ENCODE measurements around the gene TRPM3. TPM values are rescaled to one million over a fixed set of nuclear protein-coding genes. Genes with fewer than 3 reads are reported as not detected.

The TRPM3 gene
- total RNA-seq, 1 donor from 2014 or later = 0.25 TPM

GRCh38 chr9:71025728-71026127 lies 95.7 kb downstream of the TRPM3 start:
- intact Hi-C loops (cut with DNase I) = no loop called here
- Histone ChIP-seq H3K9me3 (no peaks in the 10 kb centered on the region), H3K4me3 (no peak overlapping the region), H3K27me3 (no peaks in the 10 kb centered on the region), H3K4me1 (no peaks in the 10 kb centered on the region), H3K27ac (no peak overlapping the region), H3K36me3 (no peaks in the 10 kb centered on the region)
- no peak for TF ChIP-seq POLR2A (IDR thresholded peaks at IDR 0.05)
- TF ChIP-seq POLR2AphosphoS5 (IDR thresholded peaks at IDR 0.05; ENCODE audit: insufficient read depth in 1 of 2, low read depth in 1 of 2) = no peak
- no peak for TF ChIP-seq CTCF (IDR thresholded peaks at IDR 0.05)
- no peak for DNase-seq (ENCODE audit: extremely low spot score in 2 of 2)

- no peak overlapping the region for H3K4me3 ChIP-seq
- no peak overlapping the region for H3K27ac ChIP-seq
- H3K36me3 ChIP-seq = no peaks in the 10 kb centered on the region
- intact Hi-C loops (cut with DNase I) = no loop called here
- H3K27me3 ChIP-seq = no peaks in the 10 kb centered on the region
- no peaks in the 10 kb centered on the region for H3K9me3 ChIP-seq
- no peaks in the 10 kb centered on the region for H3K4me1 ChIP-seq
- TF ChIP-seq POLR2AphosphoS5 (IDR thresholded peaks at IDR 0.05; ENCODE audit: insufficient read depth in 1 of 2, low read depth in 1 of 2) (no peak), POLR2A (IDR thresholded peaks at IDR 0.05) (no peak), CTCF (IDR thresholded peaks at IDR 0.05) (no peak)
- DNase-seq (ENCODE audit: extremely low spot score in 2 of 2) = no peak
These were observed 96.2 kb downstream of the TRPM3 start for GRCh38 chr9:71025201-71025600.

GRCh38 chr9:71010258-71010657 lies 111.2 kb downstream of the TRPM3 start:
- no peak overlapping the region for H3K4me3 ChIP-seq
- TF ChIP-seq POLR2AphosphoS5 (IDR thresholded peaks at IDR 0.05; ENCODE audit: insufficient read depth in 1 of 2, low read depth in 1 of 2) = no peak
- no peak for TF ChIP-seq POLR2A (IDR thresholded peaks at IDR 0.05)
- no peak for TF ChIP-seq CTCF (IDR thresholded peaks at IDR 0.05)
- H3K4me1 ChIP-seq = no peaks in the 10 kb centered on the region
- H3K36me3 ChIP-seq = no peaks in the 10 kb centered on the region
- H3K27me3 ChIP-seq = no peaks in the 10 kb centered on the region
- H3K27ac ChIP-seq = no peak overlapping the region
- intact Hi-C loops (cut with DNase I) = no loop called here
- DNase-seq (ENCODE audit: extremely low spot score in 2 of 2) = no peak
- H3K9me3 ChIP-seq = peaks cover 2% of the 10 kb centered on the region

- intact Hi-C loops (cut with DNase I) = no loop called here
- peaks cover 9% of the 10 kb centered on the region for H3K9me3 ChIP-seq
- H3K36me3 ChIP-seq = no peaks in the 10 kb centered on the region
- H3K4me1 ChIP-seq = no peaks in the 10 kb centered on the region
- no peak for DNase-seq (ENCODE audit: extremely low spot score in 2 of 2)
- no peaks in the 10 kb centered on the region for H3K27me3 ChIP-seq
- no peak for TF ChIP-seq CTCF (IDR thresholded peaks at IDR 0.05)
- no peak for TF ChIP-seq POLR2A (IDR thresholded peaks at IDR 0.05)
- no peak for TF ChIP-seq POLR2AphosphoS5 (IDR thresholded peaks at IDR 0.05; ENCODE audit: insufficient read depth in 1 of 2, low read depth in 1 of 2)
- H3K4me3 ChIP-seq = no peak overlapping the region
- no peak overlapping the region for H3K27ac ChIP-seq
These were observed 116.0 kb downstream of the TRPM3 start for GRCh38 chr9:71005456-71005855.

GRCh38 chr9:71004196-71004595 lies 117.2 kb downstream of the TRPM3 start:
- H3K4me3 ChIP-seq = no peak overlapping the region

More at GRCh38 chr9:71004196-71004595, 117.2 kb downstream of the TRPM3 start:
- H3K4me1 ChIP-seq = no peaks in the 10 kb centered on the region
- no peaks in the 10 kb centered on the region for H3K27me3 ChIP-seq
- no peaks in the 10 kb centered on the region for H3K36me3 ChIP-seq
- intact Hi-C loops (cut with DNase I) = no loop called here
- H3K27ac ChIP-seq = no peak overlapping the region
- TF ChIP-seq CTCF (IDR thresholded peaks at IDR 0.05) (no peak), POLR2A (IDR thresholded peaks at IDR 0.05) (no peak), POLR2AphosphoS5 (IDR thresholded peaks at IDR 0.05; ENCODE audit: insufficient read depth in 1 of 2, low read depth in 1 of 2) (no peak)
- H3K9me3 ChIP-seq = peaks cover 9% of the 10 kb centered on the region
- no peak for DNase-seq (ENCODE audit: extremely low spot score in 2 of 2)

All from vagina (tissue), 2 donors.